Testis (tissue), 3 donors: Measurements from ENCODE around the gene MEF2C. TPM values are rescaled to one million over a fixed set of nuclear protein-coding genes. Genes with fewer than 3 reads are reported as not detected.

Experiments used
- DNase-seq: peaks from one replicate; pipeline ENCODE4 v3.0.0-alpha.2; 2019
- H3K27ac ChIP-seq, 2 donors: fragments of 200-600 bp; sonication (generic); one replicate each; pipeline ENCODE4 v1.5.1; 2019
- H3K27me3 ChIP-seq: fragments of 200-600 bp; sonication (generic); one replicate; pipeline ENCODE4 v1.5.1; 2019
- H3K36me3 ChIP-seq: fragments of 200-600 bp; sonication (generic); one replicate; pipeline ENCODE4 v1.5.1; 2017; ENCODE audit warnings: low read depth; ENCODE audit errors: missing control alignments
- H3K4me1 ChIP-seq: fragments of 200-600 bp; sonication (generic); one replicate; pipeline ENCODE4 v1.5.1; 2019
- H3K4me3 ChIP-seq, 2 donors: fragments of 200-600 bp; sonication (generic); one replicate each; pipeline ENCODE4 v1.5.1; 2017 to 2019
- H3K9me3 ChIP-seq: fragments of 200-600 bp; sonication (generic); one replicate; pipeline ENCODE4 v1.5.1; 2017
- CTCF ChIP-seq, 3 experiments: fragments of 450-650 bp in 2 of 3; fragments of 200-600 bp in 1 of 3; sonication (generic) in 1 of 3; IDR thresholded peaks; one replicate each; pipeline ENCODE4 v1.5.1; 2016 to 2019; ENCODE audit warnings: antibody characterized with exemption in 3 of 3, mild to moderate bottlenecking in 2 of 3, moderate library complexity in 1 of 3
- POLR2A ChIP-seq: fragments of 450-650 bp; IDR thresholded peaks from one replicate; pipeline ENCODE4 v1.6.1; 2017; ENCODE audit warnings: antibody characterized with exemption, mild to moderate bottlenecking, moderate library complexity
- WGBS, 2 donors: methylation state at CpG; one replicate each; pipeline ENCODE4 v1.1.5; 2018; 5-methylcytosine and 5-hydroxymethylcytosine counted together
- intact Hi-C: fragments of 100-400 bp; cut with DNase I; formaldehyde crosslinking; loops from one replicate; pipeline ENCODE4 v1.15.1; 2023; ENCODE audit warnings: low total_unique reads
- polyA plus RNA-seq: library from polyadenylated mRNA; stranded (reverse); fragments of 350-450 nt; fragmentation: Illumina TruSeq; extraction: RNeasy Lipid Tissue Mini Kit (QIAGEN cat#74804); gene quantifications from one replicate; pipeline ENCODE4 v1.2.3, GENCODE V29; 2014; ENCODE audit warnings: low read depth, low replicate concordance; ENCODE audit not compliant: insufficient read depth
- total RNA-seq, 2 donors: library from RNA; depleted of rRNA; stranded (reverse); fragments of >200 nt; gene quantifications; one replicate each; pipeline ENCODE4 v1.2.3, GENCODE V29; 2016

The MEF2C gene
- total and polyA plus RNA-seq, 3 donors from 2014 or later = 18.3 to 53.1 (median 19.9) TPM

- TF ChIP-seq CTCF (IDR thresholded peaks at IDR 0.05) (no peak), POLR2A (no peak)
- peaks cover 4% of the 10 kb centered on the region for H3K4me1 ChIP-seq
- 44 to 46% methylated on average over 5 of the region's 5 CpGs for WGBS, 2 donors
- no peak for DNase-seq
- intact Hi-C loops = loop anchor here (10.0 kb wide), 1 partner anchor 897 kb away; no protein-coding TSS in a partner anchor
- H3K36me3 ChIP-seq = no peaks in the 10 kb centered on the region
- H3K4me3 ChIP-seq = no peak overlapping the region
- no peaks in the 10 kb centered on the region for H3K9me3 ChIP-seq
- no peak overlapping the region for H3K27ac ChIP-seq
- no peaks in the 10 kb centered on the region for H3K27me3 ChIP-seq
Measured at GRCh38 chr5:88681211-88681803, 201.7 kb downstream of the MEF2C start.

- Histone ChIP-seq H3K27me3 (no peaks in the 10 kb centered on the region), H3K4me1 (peaks cover 4% of the 10 kb centered on the region), H3K9me3 (no peaks in the 10 kb centered on the region), H3K27ac (no peak overlapping the region), H3K36me3 (no peaks in the 10 kb centered on the region), H3K4me3 (peak overlapping the region; percentile 47 to 48)
- 4 to 10% methylated on average over 31 to 57 of the region's 61 CpGs for whole genome bisulfite sequencing, 2 donors
- intact Hi-C loops = loop anchor here (10.0 kb wide), 1 partner anchor 896 kb away; no protein-coding TSS in a partner anchor
- peak; percentile 81 for DNase-seq
- TF ChIP-seq POLR2A = no peak
- TF ChIP-seq CTCF (IDR thresholded peaks at IDR 0.05) = peak; percentile 81 to 93 (median 82)
Measured at GRCh38 chr5:88680253-88681132, 202.5 kb downstream of the MEF2C start.

GRCh38 chr5:88679638-88680037 lies 203.3 kb downstream of the MEF2C start:
- WGBS, 2 donors = 16 to 19% methylated on average over 14 of the region's 14 CpGs
- peak; percentile 12 for DNase-seq
- H3K4me3 ChIP-seq = peak overlapping the region in 1 of 2 donors; percentile 48

GRCh38 chr5:88678770-88679381 lies 204.1 kb downstream of the MEF2C start:
- no peak for DNase-seq
- Histone ChIP-seq H3K9me3 (no peaks in the 10 kb centered on the region), H3K4me3 (no peak overlapping the region), H3K4me1 (peaks cover under 1% of the 10 kb centered on the region), H3K27ac (no peak overlapping the region), H3K27me3 (no peaks in the 10 kb centered on the region), H3K36me3 (no peaks in the 10 kb centered on the region)
- intact Hi-C loops = no loop called here
- TF ChIP-seq CTCF (IDR thresholded peaks at IDR 0.05) (no peak), POLR2A (no peak)
- WGBS, 2 donors = 14 to 16% methylated on average over 14 of the region's 14 CpGs

More at GRCh38 chr5:88679638-88680037, 203.3 kb downstream of the MEF2C start:
- TF ChIP-seq CTCF (IDR thresholded peaks at IDR 0.05) (no peak), POLR2A (no peak)
- Histone ChIP-seq H3K27ac (no peak overlapping the region), H3K36me3 (no peaks in the 10 kb centered on the region), H3K9me3 (no peaks in the 10 kb centered on the region), H3K4me1 (peaks cover 4% of the 10 kb centered on the region), H3K27me3 (no peaks in the 10 kb centered on the region)
- intact Hi-C loops = loop anchor here (10.0 kb wide), 1 partner anchor 895 kb away; no protein-coding TSS in a partner anchor
